ENCODE measurements around the gene TBXAS1.

TBXAS1 gene

DNA sequence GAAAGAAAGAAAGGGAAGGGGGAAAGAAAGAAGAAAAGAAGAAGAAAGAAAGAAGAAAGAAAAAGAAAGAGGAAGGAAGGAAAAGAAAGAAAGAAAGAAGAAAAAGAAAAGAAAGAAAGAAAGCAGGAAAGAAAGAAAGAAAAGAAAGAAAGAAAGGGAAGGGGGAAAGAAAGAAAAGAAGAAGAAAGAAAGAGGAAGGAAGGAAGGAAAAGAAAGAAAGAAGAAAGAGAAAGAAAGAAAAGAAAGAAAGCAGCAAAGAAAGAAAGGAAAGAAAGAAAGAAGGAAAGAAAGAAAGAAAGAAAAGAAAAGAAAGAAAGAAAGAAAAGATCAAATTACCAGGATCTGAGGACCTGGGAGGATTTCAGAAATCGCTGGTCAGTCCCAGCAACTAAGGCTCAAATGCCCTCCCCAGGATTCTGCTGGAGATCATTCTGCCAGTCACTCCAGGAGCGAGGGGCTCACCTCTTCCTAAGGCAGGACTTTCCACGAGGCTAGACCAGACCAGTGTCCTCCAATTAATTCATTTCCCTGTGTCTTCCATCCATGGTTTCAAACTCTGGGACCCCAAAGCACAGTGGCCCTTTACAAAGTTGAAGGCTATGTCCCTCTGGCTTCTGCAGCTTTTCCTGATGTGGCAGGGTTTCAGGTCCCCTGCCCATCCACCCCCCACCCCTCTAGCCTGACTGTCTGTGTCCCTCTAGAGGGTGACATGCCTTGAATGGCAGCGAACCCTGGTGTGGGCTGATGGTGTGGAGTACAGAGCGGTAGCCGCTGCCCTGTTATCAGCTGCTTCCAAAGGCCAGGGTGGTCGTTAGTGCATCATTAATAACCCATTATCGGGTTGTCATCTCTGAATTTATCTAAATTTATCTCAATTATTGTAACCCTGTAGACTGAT lies 155.8 kb downstream of the TBXAS1 start:
- no peak for DNase-seq
- no peak overlapping the region for H2BK120ac ChIP-seq (ENCODE audit: low read depth, low read length)
- H4K91ac ChIP-seq (ENCODE audit: low read length): no peak overlapping the region
- H3K79me1 ChIP-seq (replicated peaks; ENCODE audit: low read length, poor library complexity, severe bottlenecking): no peaks in the 10 kb centered on the region
- H2AFZ ChIP-seq (ENCODE audit: low read depth, low read length): no peak overlapping the region
- no peaks in the 10 kb centered on the region for H3K9me3 ChIP-seq (ENCODE audit: control insufficient read depth, low read length)
- H3K4ac ChIP-seq (ENCODE audit: low read depth in 1 of 2, low read length in 2 of 2): no peak overlapping the region
- H3K27me3 ChIP-seq (ENCODE audit: control insufficient read depth in 1 of 2, insufficient read depth in 1 of 2, low read length in 2 of 2): peaks cover 0 to 21% of the 10 kb centered on the region in 2 experiments
- WGBS: 76% methylated on average over 6 of the region's 8 CpGs
- H2BK15ac ChIP-seq (ENCODE audit: low read depth, poor library complexity, severe bottlenecking): peak overlapping the region; percentile 14
- H2BK12ac ChIP-seq (ENCODE audit: low read length in 2 of 2): no peak overlapping the region
- no peak overlapping the region for H3K14ac ChIP-seq (ENCODE audit: low read length in 2 of 2)
- H2BK5ac ChIP-seq (ENCODE audit: low read depth, low read length, poor library complexity, severe bottlenecking): no peak overlapping the region
- H3K9ac ChIP-seq (ENCODE audit: low read length): no peak overlapping the region
- H3K23ac ChIP-seq (ENCODE audit: low read length in 2 of 2): no peak overlapping the region
- no peak overlapping the region for H3K4me3 ChIP-seq (ENCODE audit: insufficient read depth in 1 of 2, low read depth in 1 of 2, low read length in 2 of 2)
- no peak overlapping the region for H4K8ac ChIP-seq (ENCODE audit: low read length)
- no peak overlapping the region for H3K4me2 ChIP-seq (ENCODE audit: low read length, poor library complexity, severe bottlenecking)
- no peak overlapping the region for H3K27ac ChIP-seq (ENCODE audit: low read length, poor library complexity, severe bottlenecking)
- H3K36me3 ChIP-seq (ENCODE audit: control insufficient read depth in 1 of 2, insufficient read depth in 2 of 2, low read depth in 1 of 2, low read length in 2 of 2): peaks cover 0 to 3% of the 10 kb centered on the region in 2 experiments
- H2AK5ac ChIP-seq (ENCODE audit: low read length, severe bottlenecking): no peak overlapping the region
- H3K4me1 ChIP-seq (ENCODE audit: control insufficient read depth, insufficient read depth, low read depth, low read length): peaks cover 9% of the 10 kb centered on the region
- H3K18ac ChIP-seq (ENCODE audit: low read depth in 1 of 2, low read length in 2 of 2): peak overlapping the region in 1 of 2 experiments; percentile 29

DNA sequence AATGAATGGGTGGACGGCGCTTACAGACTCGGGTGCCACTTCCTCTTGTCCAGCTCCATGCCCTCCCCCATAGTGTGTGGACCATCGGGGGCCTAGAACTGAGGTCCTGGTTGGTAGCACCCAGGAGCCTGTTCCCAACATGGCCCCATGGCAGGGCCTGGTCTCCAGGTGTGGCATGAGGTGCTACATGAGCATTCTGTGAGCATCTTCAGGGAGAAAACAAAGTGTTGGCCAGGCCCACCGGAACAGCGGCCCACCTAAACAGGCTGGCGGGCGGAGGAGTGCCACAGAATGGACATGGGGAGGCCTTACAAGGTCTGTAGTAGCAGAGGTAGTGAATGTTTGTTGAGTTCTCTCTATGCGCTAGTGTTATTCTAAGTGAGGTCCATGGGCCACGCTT lies 156.7 kb downstream of the TBXAS1 start:
- Histone ChIP-seq H3K27me3 (ENCODE audit: control insufficient read depth in 1 of 2, insufficient read depth in 1 of 2, low read length in 2 of 2) (peaks cover 0 to 22% of the 10 kb centered on the region in 2 experiments), H3K9ac (ENCODE audit: low read length) (no peak overlapping the region), H3K4me1 (ENCODE audit: control insufficient read depth, insufficient read depth, low read depth, low read length) (peaks cover 9% of the 10 kb centered on the region), H2BK12ac (ENCODE audit: low read length in 2 of 2) (no peak overlapping the region), H3K79me1 (replicated peaks; ENCODE audit: low read length, poor library complexity, severe bottlenecking) (no peaks in the 10 kb centered on the region), H3K14ac (ENCODE audit: low read length in 2 of 2) (no peak overlapping the region), H2BK120ac (ENCODE audit: low read depth, low read length) (no peak overlapping the region), H2BK15ac (ENCODE audit: low read depth, poor library complexity, severe bottlenecking) (no peak overlapping the region), H3K23ac (ENCODE audit: low read length in 2 of 2) (no peak overlapping the region), H3K4me2 (ENCODE audit: low read length, poor library complexity, severe bottlenecking) (no peak overlapping the region), H3K4ac (ENCODE audit: low read depth in 1 of 2, low read length in 2 of 2) (no peak overlapping the region), H2BK5ac (ENCODE audit: low read depth, low read length, poor library complexity, severe bottlenecking) (no peak overlapping the region), H3K27ac (ENCODE audit: low read length, poor library complexity, severe bottlenecking) (no peak overlapping the region), H4K91ac (ENCODE audit: low read length) (peak overlapping the region; percentile 21), H3K4me3 (ENCODE audit: insufficient read depth in 1 of 2, low read depth in 1 of 2, low read length in 2 of 2) (no peak overlapping the region), H4K8ac (ENCODE audit: low read length) (no peak overlapping the region), H2AFZ (ENCODE audit: low read depth, low read length) (no peak overlapping the region), H3K18ac (ENCODE audit: low read depth in 1 of 2, low read length in 2 of 2) (no peak overlapping the region), H3K36me3 (ENCODE audit: control insufficient read depth in 1 of 2, insufficient read depth in 2 of 2, low read depth in 1 of 2, low read length in 2 of 2) (peaks cover 0 to 3% of the 10 kb centered on the region in 2 experiments), H2AK5ac (ENCODE audit: low read length, severe bottlenecking) (no peak overlapping the region), H3K9me3 (ENCODE audit: control insufficient read depth, low read length) (no peaks in the 10 kb centered on the region)
- DNase-seq: no peak
- WGBS: 95% methylated on average over 10 of the region's 10 CpGs

DNA sequence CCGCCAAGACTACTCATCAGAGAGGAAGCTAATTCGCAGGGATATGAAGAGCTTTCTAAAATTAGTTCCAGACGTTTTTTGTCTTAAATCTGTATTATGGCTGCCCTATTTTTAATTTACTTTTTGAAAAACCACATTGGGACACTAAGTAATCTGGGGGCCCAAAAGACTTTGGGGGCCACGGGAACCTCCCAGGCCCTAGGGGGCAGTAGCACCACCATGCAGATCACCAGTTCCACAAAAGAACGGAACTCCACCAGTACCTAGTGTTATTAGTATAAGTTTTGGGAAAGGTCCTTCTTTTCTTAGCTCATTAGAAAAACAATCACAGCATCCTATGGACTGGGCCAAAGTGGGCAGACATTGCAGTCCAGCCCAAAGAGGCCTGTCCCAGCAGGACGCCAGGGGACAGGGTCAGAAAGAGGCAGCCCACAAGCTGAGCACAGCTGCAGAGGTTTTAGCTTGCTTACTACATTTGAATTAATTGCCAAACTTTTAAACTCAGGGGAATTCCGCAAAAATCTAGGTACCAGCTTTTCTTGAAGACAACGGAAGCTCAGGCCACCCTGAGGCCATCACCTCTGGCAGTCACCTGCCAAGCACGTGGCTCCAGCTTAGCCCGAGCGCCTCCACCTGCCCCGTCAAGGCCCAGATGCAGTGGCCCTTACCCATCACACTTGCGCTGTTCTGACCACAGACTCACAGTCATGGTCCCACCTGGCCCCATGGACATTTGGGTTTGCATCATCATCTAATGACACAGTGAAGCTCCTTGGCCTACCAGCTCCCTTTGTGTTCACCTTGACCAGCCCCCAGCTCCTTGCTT lies 158.8 kb downstream of the TBXAS1 start:
- Histone ChIP-seq H2BK15ac (ENCODE audit: low read depth, poor library complexity, severe bottlenecking) (no peak overlapping the region), H3K18ac (ENCODE audit: low read depth in 1 of 2, low read length in 2 of 2) (no peak overlapping the region), H3K4ac (ENCODE audit: low read depth in 1 of 2, low read length in 2 of 2) (no peak overlapping the region), H3K9ac (ENCODE audit: low read length) (no peak overlapping the region), H3K79me1 (replicated peaks; ENCODE audit: low read length, poor library complexity, severe bottlenecking) (no peaks in the 10 kb centered on the region), H2BK120ac (ENCODE audit: low read depth, low read length) (no peak overlapping the region), H3K4me1 (ENCODE audit: control insufficient read depth, insufficient read depth, low read depth, low read length) (peaks cover 13% of the 10 kb centered on the region), H3K4me2 (ENCODE audit: low read length, poor library complexity, severe bottlenecking) (no peak overlapping the region), H4K91ac (ENCODE audit: low read length) (no peak overlapping the region), H3K27me3 (ENCODE audit: control insufficient read depth in 1 of 2, insufficient read depth in 1 of 2, low read length in 2 of 2) (peaks cover 0 to 25% of the 10 kb centered on the region in 2 experiments), H2BK12ac (ENCODE audit: low read length in 2 of 2) (no peak overlapping the region), H3K36me3 (ENCODE audit: control insufficient read depth in 1 of 2, insufficient read depth in 2 of 2, low read depth in 1 of 2, low read length in 2 of 2) (peaks cover 0 to 3% of the 10 kb centered on the region in 2 experiments), H2BK5ac (ENCODE audit: low read depth, low read length, poor library complexity, severe bottlenecking) (no peak overlapping the region), H4K8ac (ENCODE audit: low read length) (no peak overlapping the region), H3K23ac (ENCODE audit: low read length in 2 of 2) (no peak overlapping the region), H3K14ac (ENCODE audit: low read length in 2 of 2) (no peak overlapping the region), H2AK5ac (ENCODE audit: low read length, severe bottlenecking) (no peak overlapping the region), H3K4me3 (ENCODE audit: insufficient read depth in 1 of 2, low read depth in 1 of 2, low read length in 2 of 2) (no peak overlapping the region), H3K9me3 (ENCODE audit: control insufficient read depth, low read length) (no peaks in the 10 kb centered on the region), H2AFZ (ENCODE audit: low read depth, low read length) (no peak overlapping the region), H3K27ac (ENCODE audit: low read length, poor library complexity, severe bottlenecking) (no peak overlapping the region)
- WGBS: 84% methylated on average over 9 of the region's 13 CpGs
- DNase-seq: no peak

Measured in mesenchymal stem cell (in vitro differentiated cells and primary cell).